GM18498 (cell line): ENCODE measurements around the gene SRGN.

Experiments used
- ATAC-seq: cut with Tn5 transposase; IDR thresholded peaks from one replicate; pipeline ENCODE4 v1.9.1; 2021; ENCODE audit warnings: mild to moderate bottlenecking, moderate library complexity; ENCODE audit not compliant: unreplicated experiment

SRGN gene

DNA sequence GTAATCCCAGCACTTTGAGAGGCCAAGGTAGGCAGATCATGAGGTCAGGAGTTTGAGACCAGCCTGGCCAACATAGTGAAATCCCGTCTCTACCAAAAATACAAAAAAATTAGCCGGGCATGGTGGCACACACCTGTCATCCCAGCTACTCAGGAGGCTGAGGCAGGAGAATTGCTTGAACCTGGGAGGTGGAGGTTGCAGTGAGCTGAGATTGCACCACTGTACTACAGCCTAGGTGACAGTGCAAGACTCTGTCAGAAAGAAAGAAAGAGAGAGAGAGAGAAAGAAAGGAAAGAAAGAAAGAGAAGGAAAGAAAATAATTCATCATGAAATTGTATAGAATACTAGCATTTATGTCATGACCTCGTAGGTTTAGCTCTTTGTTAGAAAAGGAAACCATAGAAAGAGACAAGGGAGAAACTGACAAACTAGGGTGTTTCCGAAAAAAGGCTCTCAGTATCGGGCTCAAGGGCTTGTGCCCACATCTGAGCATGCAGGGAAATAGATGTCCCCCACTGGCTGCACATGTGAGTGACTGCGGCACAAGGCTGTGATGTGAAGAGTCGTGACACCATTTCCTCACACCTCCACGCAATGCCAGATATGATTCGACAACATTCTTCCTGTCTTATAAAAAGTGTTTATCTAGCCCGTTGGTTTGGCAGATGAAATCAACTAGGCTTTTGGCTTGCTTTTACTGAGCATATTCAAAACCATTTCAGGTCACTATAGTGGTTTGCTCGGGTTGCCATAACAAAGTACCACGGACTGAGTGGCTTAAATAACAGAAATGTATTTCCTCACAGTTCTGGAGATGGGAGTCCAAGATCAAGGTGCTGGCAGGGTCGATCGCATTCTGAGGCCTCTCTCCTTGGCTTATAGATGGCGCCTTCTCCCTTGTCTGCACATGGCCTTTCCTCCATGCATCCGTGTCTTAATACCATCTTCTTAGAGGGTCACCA lies 2.0 kb downstream of the SRGN start:
- ATAC-seq: peak; percentile 52

DNA sequence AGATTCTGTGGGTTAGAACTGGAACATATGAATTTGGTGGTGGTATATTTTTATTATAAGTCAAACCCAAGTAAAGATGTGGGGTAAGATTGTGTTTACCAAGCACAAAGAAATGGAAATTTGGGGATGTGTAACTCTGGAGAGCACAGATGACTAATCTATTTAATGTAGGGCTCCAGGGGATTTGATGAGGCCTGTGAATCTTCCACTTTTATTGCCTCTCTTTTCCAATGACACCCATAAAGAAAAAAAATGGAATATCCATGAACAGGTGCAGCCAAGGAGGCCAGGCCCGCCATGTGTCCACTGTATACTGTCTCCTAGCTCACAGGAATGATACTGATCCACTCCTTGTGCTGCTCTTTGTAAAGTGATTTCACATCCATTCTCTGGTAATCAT lies 2.8 kb downstream of the SRGN start:
- no peak for ATAC-seq

DNA sequence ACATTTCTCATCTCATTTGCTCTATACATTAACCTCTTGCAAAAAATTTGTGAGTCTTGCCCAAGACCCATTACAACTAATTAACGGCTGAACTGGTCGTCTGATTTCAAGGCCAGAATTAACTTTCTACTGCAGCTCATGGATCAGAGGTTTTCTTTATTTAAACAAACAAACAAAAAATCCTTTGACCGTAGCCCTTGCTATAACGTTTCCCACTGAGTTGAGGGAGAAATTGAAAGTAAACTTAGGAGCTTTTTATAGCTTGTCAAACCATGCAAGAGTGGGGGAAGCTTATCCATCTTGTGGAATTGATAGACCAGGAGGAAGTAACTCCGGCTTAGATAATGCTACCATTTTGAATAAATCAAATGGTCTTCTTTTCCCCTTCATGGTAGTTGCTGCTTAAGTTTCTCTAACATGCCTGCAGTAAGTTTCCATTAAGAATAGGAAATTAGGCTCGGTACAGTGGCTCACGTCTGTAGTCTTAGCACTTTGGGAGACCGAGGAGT lies 3.3 kb downstream of the SRGN start:
- no peak for ATAC-seq

DNA sequence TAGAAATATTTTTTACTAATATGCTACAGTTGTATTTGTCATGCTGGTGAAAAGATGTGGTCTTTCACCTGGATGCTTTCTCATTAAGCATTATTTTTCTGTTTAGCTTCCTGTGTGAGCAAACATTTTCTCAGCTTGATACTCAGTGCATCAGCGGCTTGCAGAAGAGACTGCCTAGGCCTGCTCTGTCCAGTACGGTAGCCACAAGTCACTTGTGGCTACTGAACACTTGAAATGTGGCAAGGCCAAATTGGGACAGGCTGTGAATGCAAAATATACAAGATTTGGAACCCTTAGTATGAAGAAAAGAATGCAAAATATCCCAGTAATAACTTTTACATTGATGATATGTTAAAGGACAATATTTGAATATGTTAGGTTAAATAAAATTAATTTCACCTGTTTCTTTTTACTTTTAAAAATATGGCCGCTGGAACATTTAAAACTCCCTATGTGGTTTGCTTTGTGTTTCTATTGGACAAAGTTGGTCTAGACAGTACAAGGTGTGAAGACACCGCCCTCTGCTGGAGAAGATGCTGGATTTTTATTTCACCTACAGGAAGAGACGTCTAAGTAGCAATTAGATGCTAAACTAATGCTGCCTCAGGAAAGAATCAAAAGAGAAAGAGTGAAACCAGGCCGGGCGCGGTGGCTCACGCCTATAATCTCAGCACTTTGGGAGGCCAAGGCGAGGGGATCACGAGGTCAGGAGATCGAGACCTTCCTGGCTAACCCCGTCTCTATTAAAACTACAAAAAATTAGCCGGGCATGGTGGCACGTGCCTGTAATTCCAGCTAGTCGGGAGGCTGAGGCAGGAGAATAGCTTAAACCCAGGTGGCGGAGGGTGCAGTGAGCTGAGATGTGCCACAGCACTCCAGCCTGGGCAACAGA lies 5.3 kb downstream of the SRGN start:
- peak; percentile 45 for ATAC-seq

DNA sequence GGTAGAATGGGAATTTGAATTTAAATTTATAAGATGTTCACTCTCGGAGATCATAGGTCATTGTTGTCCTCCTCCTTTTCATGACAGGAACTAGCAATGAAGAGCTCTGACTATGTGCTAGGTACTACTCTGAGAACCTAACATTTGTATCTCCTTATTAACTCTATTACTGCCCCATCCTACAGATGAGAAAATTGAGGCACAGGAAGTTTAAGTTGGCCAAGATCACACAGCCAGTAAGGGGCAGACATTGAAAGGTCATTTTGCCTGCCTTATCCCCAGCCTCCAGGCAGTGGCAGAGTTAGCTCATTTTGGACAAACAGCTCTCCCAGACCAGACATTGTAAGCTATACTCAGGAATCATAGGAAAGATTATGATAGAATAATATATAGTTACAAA lies 6.0 kb downstream of the SRGN start:
- no peak for ATAC-seq

DNA sequence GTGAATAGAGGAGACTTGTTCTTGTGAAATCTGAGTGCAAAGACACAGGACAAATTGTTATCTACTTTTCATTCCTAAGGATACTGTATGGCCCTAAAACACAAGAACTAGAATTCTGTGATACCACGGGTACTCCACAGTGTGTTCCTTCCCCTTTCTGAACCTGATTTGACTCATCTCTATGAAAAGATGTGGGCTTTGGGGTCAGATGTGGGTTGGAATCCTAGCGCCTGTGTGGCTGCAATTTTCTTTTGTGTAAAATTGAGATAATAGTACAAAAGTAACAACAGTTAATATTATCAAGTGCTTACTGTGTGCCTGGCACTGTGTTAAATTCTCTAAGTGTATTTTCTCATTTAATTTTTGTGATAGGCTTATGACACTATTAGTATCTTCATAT lies 8.1 kb downstream of the SRGN start:
- no peak for ATAC-seq

DNA sequence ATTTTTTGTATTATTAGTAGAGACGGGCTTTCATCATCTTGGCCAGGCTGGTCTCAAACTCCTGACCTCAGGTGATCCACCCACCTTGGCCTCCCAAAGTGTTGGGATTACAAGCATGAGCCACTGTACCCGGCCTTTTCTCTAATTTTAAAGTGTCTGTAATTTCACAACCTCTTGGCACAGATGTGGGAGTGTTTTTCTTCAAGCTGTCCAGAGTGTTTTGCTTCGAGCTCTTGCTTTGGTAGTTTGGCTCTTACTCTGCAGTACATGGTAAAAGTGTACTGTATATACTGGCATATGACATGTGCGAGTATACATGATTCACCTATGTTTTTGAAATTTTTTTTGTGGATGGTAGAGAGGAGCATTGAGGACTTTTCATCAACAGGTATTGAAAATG lies 9.8 kb downstream of the SRGN start:
- no peak for ATAC-seq

DNA sequence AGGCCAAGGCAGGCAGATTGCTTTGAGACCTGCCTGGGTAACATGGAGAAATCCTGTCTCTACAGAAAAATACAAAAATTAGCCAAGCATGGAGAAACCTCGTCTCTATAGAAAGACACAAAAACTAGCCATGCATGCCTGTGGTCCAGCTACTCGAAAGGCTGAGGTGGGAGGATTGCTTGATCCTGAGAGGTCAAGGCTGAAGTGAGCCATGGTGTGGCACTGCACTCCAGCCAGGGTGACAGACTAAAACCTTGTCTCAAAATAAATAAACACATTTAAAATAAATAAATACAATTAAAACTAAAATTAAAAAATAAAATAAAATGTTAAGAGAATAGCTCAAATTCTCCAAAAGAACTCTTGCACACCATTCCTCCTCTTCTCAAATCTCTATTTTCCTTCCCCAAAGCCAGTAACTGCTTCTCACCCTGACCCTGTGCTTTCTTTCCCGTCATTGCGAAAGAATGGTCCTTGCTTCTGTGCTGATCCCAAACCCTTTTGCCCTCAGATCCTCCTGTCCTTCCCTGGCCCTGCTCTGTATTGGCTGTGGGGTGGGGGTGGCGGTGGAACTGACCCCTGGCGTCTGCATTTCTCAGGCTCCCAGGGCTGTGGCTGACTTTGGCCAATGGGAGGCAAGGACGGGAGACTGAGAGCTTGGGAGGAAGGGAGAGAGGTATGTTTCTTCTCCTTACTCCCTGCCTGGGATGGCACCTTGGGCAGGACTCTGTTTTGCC lies 12.4 kb downstream of the SRGN start:
- ATAC-seq: no peak

DNA sequence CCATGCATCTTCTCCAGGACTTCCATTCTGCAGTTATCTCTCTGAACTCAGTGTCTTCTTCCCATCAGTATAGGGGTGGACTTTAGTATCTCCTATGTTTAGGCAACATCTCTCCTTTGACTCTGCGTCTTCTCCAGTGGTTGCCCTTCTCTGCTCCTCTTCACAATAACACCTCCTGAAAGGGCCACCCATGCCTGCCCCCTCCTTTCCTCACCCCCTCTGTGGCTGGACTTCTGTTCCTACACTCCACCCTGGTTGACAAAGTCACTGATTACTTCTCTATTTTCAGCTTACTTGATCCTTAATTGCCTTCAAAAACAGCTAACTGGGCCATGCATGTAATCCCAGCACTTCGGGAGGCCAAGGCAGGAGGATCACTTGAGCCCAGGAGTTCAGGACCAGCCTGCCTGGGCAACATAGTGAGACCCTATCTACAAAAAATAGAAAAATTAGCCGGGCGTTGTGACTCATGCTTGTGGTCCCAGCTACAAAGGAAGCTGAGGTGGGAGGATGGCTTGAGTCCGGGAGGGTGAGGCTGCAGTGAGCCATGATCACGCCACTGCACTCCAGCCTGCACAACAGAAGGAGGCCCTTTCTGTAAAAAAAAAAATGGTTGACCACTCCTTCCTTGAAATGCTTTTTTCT lies 13.7 kb downstream of the SRGN start:
- ATAC-seq: no peak

DNA sequence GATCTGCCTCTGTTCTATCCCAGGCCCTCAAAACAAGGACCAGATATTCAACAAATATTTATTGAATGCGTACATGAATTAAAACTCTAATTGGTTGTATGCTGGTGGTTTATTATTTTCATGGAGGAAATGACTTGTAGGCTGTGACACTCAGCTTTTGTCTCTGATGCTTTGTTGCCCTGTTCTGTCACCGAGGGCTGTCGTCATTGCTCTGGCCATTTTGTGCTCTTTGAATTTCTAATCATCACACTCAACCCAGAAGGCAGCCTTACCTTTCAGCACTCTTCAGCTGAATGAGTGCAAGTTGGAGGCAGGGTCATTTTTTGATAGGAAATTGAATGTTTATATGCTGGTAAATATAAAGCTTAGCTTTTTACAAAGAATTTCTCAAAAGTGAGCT lies 14.5 kb downstream of the SRGN start:
- no peak for ATAC-seq

DNA sequence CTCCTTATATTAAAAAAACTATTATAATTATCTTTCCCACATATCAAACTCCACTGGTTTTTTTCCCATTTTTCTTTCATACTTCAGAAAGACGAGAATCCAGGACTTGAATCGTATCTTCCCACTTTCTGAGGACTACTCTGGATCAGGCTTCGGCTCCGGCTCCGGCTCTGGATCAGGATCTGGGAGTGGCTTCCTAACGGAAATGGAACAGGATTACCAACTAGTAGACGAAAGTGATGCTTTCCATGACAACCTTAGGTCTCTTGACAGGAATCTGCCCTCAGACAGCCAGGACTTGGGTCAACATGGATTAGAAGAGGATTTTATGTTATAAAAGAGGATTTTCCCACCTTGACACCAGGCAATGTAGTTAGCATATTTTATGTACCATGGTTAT lies 15.9 kb downstream of the SRGN start:
- no peak for ATAC-seq

DNA sequence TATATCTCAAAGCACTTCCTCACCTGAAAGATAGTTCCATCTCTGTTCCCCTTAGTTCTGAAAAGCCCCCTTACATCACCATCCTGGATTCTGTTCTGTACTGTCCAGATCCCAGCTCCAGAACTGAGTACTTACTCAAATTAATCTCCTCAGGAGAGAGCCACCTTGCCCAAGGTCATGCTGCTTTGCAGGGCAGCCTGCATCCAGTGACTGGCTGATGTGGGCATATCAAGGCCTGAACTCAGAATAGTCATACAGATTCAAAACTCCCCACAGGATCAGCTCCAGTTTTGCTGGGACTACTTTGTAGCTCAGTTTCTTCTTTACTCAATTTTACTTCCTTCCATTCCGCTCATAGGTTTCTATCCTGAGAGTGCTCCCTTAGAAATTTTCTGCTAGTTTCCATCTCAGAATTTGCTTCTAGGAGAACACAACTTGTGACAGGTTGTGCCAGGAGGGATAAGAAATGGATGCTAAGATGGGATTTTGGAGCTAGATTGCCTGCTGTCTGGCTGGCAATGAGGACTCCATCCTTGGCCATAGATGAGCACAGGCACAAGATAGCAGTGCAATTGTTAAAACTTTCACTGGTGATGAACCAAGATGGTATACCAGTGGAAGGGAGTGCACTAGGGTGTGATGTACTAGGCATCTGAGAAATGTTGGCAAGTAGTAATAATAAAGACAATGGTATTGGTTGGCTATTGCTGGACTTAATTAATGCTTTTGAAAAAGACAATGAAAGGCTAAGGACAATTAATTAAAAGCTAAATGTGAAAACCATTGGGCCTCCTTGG lies 17.3 kb downstream of the SRGN start:
- no peak for ATAC-seq

DNA sequence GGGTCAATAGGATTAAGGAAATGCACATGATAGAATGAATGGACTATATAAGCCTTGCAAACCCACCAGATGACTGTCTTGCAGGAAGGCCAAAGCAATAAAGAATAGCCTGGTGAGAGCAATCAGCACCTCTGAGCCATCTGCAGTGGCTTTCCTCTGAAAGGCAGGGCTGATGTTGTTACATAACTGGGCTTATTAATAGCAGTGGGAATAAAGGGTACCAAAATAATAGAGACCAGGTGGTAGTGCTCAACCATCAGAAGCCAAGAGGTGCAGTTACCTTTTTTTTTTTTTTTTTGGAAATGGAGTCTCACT lies 19.2 kb downstream of the SRGN start:
- no peak for ATAC-seq

DNA sequence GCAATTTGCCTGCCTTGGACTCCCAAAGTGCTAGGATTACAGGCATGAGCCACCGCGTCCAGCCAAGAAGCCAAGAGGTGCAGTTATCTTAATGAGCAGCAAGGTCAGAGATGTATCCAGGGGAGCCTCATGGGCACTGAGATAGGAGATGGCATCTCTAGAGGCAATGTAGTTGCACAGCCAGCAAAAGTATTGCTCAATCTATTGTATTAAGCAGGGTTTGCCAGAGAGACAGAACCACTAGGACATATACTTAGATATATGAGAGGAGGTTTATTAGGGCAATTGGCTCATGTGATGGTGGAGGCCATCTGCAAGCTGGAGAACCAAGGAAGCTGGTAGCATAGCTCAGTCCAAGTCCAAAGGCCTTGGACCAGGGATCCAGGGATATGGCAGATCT lies 19.8 kb downstream of the SRGN start:
- no peak for ATAC-seq

DNA sequence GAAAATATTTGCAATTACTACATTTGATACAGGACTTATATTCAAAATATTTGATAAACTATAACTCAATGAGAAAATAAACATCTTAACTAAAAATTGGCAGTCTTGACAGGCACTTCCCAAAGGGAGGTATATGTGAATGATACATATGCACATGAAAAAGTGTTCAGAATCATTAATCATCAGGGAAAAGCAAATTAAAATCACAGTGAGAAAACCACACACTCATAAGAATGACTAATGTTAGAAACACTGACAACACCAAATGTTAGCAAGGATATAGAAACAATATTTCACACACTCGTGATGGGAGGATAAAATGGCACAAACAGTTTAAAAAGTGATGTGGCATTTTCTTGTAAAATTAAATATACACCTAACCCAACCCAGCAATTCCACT lies 32.0 kb downstream of the SRGN start:
- ATAC-seq: no peak

DNA sequence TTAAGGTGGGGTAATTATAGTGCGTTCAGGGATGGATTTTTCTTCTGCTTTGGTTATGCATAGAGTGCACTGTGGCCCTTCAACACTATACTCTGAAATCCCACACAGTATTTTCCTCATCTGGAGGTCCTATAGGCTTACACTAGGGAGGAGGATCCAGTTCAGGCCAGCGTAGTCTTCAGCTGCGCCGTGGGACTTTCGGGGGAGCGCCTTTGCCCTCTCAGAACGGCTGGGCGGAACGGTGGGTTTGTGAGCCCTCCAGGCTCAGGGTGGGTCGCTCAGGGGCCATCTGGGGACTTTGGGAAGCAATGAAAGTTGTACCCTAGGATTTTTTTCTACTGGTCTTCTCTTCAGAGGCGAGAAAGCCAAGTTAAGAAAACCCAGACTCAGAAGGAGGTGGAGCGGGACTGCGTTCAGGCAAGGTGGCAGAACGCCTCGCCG lies 35.4 kb downstream of the SRGN start:
- peak; percentile 64 for ATAC-seq

DNA sequence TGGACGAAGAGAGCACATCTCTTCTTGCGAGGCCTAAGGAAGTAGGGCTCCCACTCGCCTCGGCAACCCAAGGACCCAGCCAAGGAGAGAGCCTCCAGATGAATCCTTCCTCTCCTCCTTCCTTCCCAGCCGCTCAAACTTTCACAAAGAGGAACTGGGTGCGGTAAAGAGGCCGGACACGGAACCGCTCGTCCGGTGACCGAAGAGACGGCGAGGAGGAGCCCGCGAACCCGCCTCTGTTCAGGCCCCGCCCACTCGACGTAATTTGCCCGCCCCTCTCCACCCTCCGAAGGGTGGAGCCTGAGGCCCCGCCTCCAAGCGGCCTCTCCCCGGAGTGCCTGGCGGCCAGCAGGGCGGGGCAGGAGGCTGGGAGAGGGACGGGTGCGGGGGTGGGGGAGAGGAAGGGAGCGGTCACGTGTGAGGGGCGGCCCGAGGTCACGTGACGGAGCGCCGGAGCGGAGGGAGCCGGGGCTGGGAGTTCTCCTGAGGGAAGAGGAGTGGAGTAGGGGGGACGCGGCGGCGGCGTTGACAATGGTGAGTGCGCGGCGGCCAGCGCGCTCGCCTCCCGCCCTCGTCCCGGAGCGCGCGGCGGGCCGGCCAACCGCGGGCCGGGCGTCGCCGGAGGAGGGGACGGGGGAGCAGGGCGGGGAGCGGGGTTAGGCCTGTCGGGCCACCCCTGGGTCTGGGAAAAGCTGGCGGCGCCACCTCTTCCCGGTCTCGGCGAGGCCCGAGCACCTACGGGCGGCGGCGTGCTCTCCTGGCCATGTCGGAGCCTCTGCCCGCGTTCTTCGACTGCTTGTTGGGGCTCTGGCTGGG lies 36.1 kb downstream of the SRGN start, which contains the start of gene VPS26A:
Gene VPS26A, plus strand, starts transcription at position 432 of the 816 bp plus-strand sequence. Its CDS starts 100 bp downstream, at position 532.
- ATAC-seq: peak; percentile 90

DNA sequence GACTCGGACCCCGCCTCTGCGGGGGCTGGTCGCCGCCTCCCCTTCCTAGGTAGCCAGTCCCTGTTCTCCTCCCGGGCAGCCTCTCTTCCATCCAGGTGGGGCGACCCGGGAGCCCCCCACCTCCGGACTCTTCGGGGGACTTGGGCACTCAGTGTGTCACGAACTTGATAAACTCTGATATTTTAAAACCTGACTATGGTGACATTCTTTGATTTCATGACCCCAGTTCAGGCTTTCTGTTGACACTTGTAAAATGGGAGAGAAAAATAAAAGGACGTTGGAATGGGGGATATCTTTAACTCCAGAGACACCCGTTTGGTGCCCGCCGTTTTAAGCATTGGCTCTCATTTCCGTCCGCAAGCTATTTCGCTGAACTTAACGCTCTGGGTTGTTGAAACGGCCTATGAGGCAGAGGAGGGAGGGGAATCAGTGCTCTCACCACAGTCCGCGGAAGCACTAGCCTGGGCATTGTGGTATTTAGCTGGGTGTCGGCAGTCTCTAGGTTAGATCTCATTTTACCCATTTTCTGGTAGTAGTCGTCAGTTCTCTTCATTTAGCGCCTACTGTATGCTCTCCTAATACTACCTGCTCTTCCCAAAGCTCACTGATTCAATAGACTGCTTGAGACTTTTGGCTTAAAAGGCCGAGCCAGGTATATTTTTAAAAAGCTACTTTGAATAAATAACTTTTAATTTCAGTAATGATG lies 36.8 kb downstream of the SRGN start:
- ATAC-seq: peak; percentile 34
